Measurements from ENCODE around the gene LRP5.

DNA sequence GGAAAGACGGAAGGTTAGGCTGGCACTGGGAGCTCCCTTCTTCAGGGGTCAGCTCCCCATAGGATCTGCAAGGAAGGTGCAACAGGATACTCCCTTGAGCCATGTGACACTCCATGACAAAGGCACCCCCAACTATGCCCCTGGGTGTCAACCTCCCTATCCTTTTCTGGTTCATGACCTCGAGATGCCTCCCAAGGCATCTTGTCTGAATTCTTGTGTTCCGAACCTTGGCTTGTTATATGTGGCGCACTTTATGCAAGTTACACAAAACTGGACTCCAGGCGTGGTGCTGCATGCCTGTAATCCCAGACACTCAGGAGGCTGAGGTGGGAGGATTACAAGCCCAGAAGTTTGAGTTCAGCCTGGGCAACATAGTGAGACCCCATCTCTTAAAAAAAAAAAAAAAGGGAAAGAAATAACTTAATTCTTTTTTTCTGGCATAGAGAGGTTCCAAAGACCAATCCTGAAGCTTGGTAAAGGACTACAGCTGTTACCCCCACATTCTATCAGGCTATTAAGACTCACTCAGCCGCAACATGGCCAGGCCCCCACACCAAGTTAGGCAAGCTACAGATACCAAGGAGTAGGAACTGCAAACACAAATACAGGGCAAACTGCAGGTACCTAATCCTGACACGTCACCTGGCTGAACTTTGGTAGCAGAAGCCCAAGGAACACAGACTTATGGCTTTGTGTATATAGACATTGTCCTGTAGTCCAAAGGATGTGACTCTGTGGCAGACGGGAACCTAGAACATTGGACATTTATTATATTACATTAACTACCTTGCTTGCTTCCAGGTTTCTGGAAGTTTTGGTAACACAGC is 42.0 kb upstream of the LRP5 start:
- TF ChIP-seq POLR2AphosphoS5 (IDR thresholded peaks at IDR 0.05; ENCODE audit: low read depth, low read length) (no peak), SIN3A (IDR thresholded peaks at IDR 0.05; ENCODE audit: borderline replicate concordance, insufficient read depth, low read length) (no peak)
- TF ChIP-seq, protein P1, sequence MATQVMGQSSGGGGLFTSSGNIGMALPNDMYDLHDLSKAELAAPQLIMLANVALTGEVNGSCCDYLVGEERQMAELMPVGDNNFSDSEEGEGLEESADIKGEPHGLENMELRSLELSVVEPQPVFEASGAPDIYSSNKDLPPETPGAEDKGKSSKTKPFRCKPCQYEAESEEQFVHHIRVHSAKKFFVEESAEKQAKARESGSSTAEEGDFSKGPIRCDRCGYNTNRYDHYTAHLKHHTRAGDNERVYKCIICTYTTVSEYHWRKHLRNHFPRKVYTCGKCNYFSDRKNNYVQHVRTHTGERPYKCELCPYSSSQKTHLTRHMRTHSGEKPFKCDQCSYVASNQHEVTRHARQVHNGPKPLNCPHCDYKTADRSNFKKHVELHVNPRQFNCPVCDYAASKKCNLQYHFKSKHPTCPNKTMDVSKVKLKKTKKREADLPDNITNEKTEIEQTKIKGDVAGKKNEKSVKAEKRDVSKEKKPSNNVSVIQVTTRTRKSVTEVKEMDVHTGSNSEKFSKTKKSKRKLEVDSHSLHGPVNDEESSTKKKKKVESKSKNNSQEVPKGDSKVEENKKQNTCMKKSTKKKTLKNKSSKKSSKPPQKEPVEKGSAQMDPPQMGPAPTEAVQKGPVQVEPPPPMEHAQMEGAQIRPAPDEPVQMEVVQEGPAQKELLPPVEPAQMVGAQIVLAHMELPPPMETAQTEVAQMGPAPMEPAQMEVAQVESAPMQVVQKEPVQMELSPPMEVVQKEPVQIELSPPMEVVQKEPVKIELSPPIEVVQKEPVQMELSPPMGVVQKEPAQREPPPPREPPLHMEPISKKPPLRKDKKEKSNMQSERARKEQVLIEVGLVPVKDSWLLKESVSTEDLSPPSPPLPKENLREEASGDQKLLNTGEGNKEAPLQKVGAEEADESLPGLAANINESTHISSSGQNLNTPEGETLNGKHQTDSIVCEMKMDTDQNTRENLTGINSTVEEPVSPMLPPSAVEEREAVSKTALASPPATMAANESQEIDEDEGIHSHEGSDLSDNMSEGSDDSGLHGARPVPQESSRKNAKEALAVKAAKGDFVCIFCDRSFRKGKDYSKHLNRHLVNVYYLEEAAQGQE (IDR thresholded peaks at IDR 0.05; ENCODE audit: insufficient read depth in 1 of 2, low read depth in 2 of 2, low read length in 2 of 2) = no peak
